HepG2 (cell line): ENCODE data around the gene FBN3. TPM values are rescaled to one million over a fixed set of nuclear protein-coding genes. Genes with fewer than 3 reads are reported as not detected.

Source experiments
- ATAC-seq: fragments of 200-7000 bp; cut with Tn5 transposase; 3 replicates; pipeline ENCODE4 v1.9.1; 2020; ENCODE audit warnings: mild to moderate bottlenecking, moderate library complexity
- BruUV-seq: library from RNA; stranded (reverse); fragments of 400-500 nt; replicated peaks from 2 replicates; lab custom pipeline; 2021; lab: Mats Ljungman, UMichigan
- CTCF ChIA-PET: fragments of 300-600 bp; formaldehyde crosslinking; extraction: SDS; loops from one replicate; lab custom pipeline; 2021; ENCODE audit warnings: low total read pairs, inconsistent platforms, low intra/inter-chr PET ratio; lab: Yijun Ruan, JAX
- POLR2A ChIA-PET: fragments of 350-600 bp; sonication (Branson Sonifier 250); formaldehyde crosslinking; loops from one replicate; lab custom pipeline; 2020; ENCODE audit warnings: antibody characterized with exemption, inconsistent platforms; lab: Yijun Ruan, JAX
- DNase-seq: peaks from one replicate; pipeline ENCODE4 v3.0.0-alpha.2; 2015; ENCODE audit warnings: low spot score
- FAIRE-seq: peaks from 3 replicates; lab custom pipeline; 2011; peaks lifted over from hg19 to GRCh38; lab: Jason Lieb, UNC
- H2AFZ ChIP-seq: one replicate; pipeline ENCODE4 v1.6.1; 2011; ENCODE audit warnings: low read length, inconsistent platforms
- H3K27ac ChIP-seq: fragments of 300-600 bp; 3 replicates; pipeline ENCODE4 v1.8.0; 2011; ENCODE audit warnings: mixed run types, mild to moderate bottlenecking, mixed read lengths, low read length, inconsistent platforms; ENCODE audit not compliant: insufficient read depth; ENCODE audit errors: extremely low read length
- H3K27me3 ChIP-seq, 2 experiments: fragments of 200-600 bp in 1 of 2; 2 replicates in 1 of 2; 3 replicates in 1 of 2; pipeline versions ENCODE4 v1.6.0 to v1.8.0; 2011; ENCODE audit warnings: low read length in 2 of 2, mild to moderate bottlenecking in 2 of 2, moderate library complexity in 2 of 2, inconsistent platforms in 1 of 2; ENCODE audit not compliant: insufficient read depth in 2 of 2, control insufficient read depth in 1 of 2
- H3K36me3 ChIP-seq, 2 experiments: fragments of 200-600 bp in 1 of 2; replicated peaks in 1 of 2; 2 replicates in 1 of 2; 3 replicates in 1 of 2; pipeline versions ENCODE4 v1.5.1 to v1.8.0; 2011; ENCODE audit warnings: low read length in 2 of 2, inconsistent platforms in 1 of 2; ENCODE audit not compliant: insufficient read depth in 2 of 2, control insufficient read depth in 1 of 2
- H3K4me1 ChIP-seq: 2 replicates; pipeline ENCODE4 v1.5.1; 2012; ENCODE audit warnings: low read length, inconsistent platforms; ENCODE audit not compliant: insufficient read depth
- H3K4me2 ChIP-seq: 2 replicates; pipeline ENCODE4 v1.6.0; 2011; ENCODE audit warnings: low read depth, low read length, inconsistent platforms
- H3K4me3 ChIP-seq, 3 experiments: fragments of 200-600 bp in 1 of 3; sonication (generic), shearing (Covaris generic) in 1 of 3; replicated peaks in 1 of 3; 2 replicates each; pipeline ENCODE4 v1.5.1; 2011 to 2016; ENCODE audit warnings: low read length in 3 of 3, inconsistent platforms in 2 of 3, low read depth in 2 of 3, mild to moderate bottlenecking in 2 of 3, control low read depth in 1 of 3, mixed read lengths in 1 of 3; ENCODE audit not compliant: insufficient read depth in 1 of 3
- H3K79me2 ChIP-seq: one replicate; pipeline ENCODE4 v1.6.1; 2011; ENCODE audit warnings: low read length, inconsistent platforms; ENCODE audit not compliant: insufficient read depth
- H3K9ac ChIP-seq: 2 replicates; pipeline ENCODE4 v1.6.0; 2011; ENCODE audit warnings: mild to moderate bottlenecking, low read depth, low read length, inconsistent platforms; ENCODE audit not compliant: insufficient read depth
- H3K9me3 ChIP-seq: 2 replicates; pipeline ENCODE4 v1.5.1; 2012; ENCODE audit warnings: mild to moderate bottlenecking, low read length
- H4K20me1 ChIP-seq: 2 replicates; pipeline ENCODE4 v1.6.0; 2011; ENCODE audit warnings: inconsistent platforms, mild to moderate bottlenecking, low read length, moderate library complexity; ENCODE audit not compliant: insufficient read depth
- NCOR1 ChIP-seq: fragments of 200-600 bp; sonication (generic); IDR thresholded peaks from 2 replicates; pipeline ENCODE4 v1.7.0; 2017; ENCODE audit warnings: antibody characterized with exemption, low read length, borderline replicate concordance
- PITX1 ChIP-seq: sonication (generic); formaldehyde crosslinking; IDR thresholded peaks from 2 replicates; pipeline ENCODE4 v1.5.1; 2020; ENCODE audit warnings: mild to moderate bottlenecking, missing genetic modification reagents
- PRPF4 ChIP-seq: fragments of 200-400 bp; formaldehyde crosslinking; IDR thresholded peaks from 2 replicates; pipeline ENCODE4 v1.6.1; 2016; ENCODE audit warnings: low read length, low read depth; ENCODE audit not compliant: poor library complexity, severe bottlenecking
- RORA ChIP-seq: sonication (generic); formaldehyde crosslinking; IDR thresholded peaks from 2 replicates; pipeline ENCODE4 v1.5.0; 2020; ENCODE audit warnings: mild to moderate bottlenecking, missing genetic modification reagents, moderate library complexity
- SMAD9 ChIP-seq: sonication (generic); formaldehyde crosslinking; IDR thresholded peaks from 2 replicates; pipeline ENCODE4 v1.5.1; 2020; ENCODE audit warnings: mild to moderate bottlenecking, missing genetic modification reagents
- ZKSCAN1 ChIP-seq: fragments of 150-350 bp; IDR thresholded peaks from 2 replicates; pipeline ENCODE4 v1.6.1; 2014; ENCODE audit warnings: low read length
- ZNF264 ChIP-seq: sonication (generic); formaldehyde crosslinking; IDR thresholded peaks from 2 replicates; pipeline ENCODE4 v1.4.0; 2020; ENCODE audit warnings: missing genetic modification reagents
- ZNF432 ChIP-seq: sonication (generic); formaldehyde crosslinking; IDR thresholded peaks from 2 replicates; pipeline ENCODE4 v1.5.0; 2020; ENCODE audit warnings: missing genetic modification reagents, mild to moderate bottlenecking, borderline replicate concordance
- ZNF574 ChIP-seq: sonication (generic); formaldehyde crosslinking; IDR thresholded peaks from 2 replicates; pipeline ENCODE4 v1.4.0; 2020; ENCODE audit warnings: missing genetic modification reagents
- WGBS: methylation state at CpG from one replicate; pipeline ENCODE4 v1.1.6; 2017; ENCODE audit warnings: low lambda C conversion rate; 5-methylcytosine and 5-hydroxymethylcytosine counted together
- in situ Hi-C: cut with HindIII; loops from 2 replicates; pipeline ENCODE4 v1.10.0; 2017; ENCODE audit warnings: low pct_unique_long_range_greater_than_20kb; ENCODE audit not compliant: extremely low pct_ligation_motif_present
- intact Hi-C: fragments of 100-400 bp; cut with micrococcal nuclease; formaldehyde crosslinking; loops from one replicate; pipeline ENCODE4 v1.10.0; 2022; ENCODE audit not compliant: unreplicated experiment
- polyA plus RNA-seq, 8 experiments: library from polyadenylated mRNA; depleted of rRNA in 3 of 8; stranded (reverse) in 7 of 8; unstranded in 1 of 8; fragments of >200 nt; fragmentation: Illumina TruSeq in 4 of 8; extraction: Trizol in 4 of 8; gene quantifications; 2 replicates each; pipeline versions ENCODE4 v1.2.1 to v1.2.3, GENCODE V29; 2011 to 2016; ENCODE audit warnings: low read depth in 4 of 8, missing spikeins in 1 of 8, mixed read lengths in 1 of 8; ENCODE audit not compliant: insufficient read depth in 1 of 8
- total RNA-seq, 5 experiments: library from RNA; depleted of rRNA; stranded (reverse); fragments of >200 nt; fragmentation: Illumina TruSeq; extraction: Trizol; gene quantifications; 2 replicates each; pipeline ENCODE4 v1.2.3, GENCODE V29; 2016; ENCODE audit warnings: low read depth in 1 of 5

FBN3 gene
- total and polyA plus RNA-seq, 2 of the 13 experiments (the other 11 are each of a cell fraction or from before 2014, with no cell fraction given), result 0.20 to 1.3 TPM

GRCh38 chr19:8064911-8065874 lies 84.2 kb downstream of the FBN3 start:
- ATAC-seq (no peak; the same call in 2 of the 3 replicates), DNase-seq (no peak), FAIRE-seq (no peak)
- H3K27me3 ChIP-seq, result 0 out of 5 replicates have a peak, but pooled peaks cover 0 to 4% of the 10 kb centered on the region in 2 experiments
- H3K4me3 ChIP-seq, result no peak overlapping the region
- H4K20me1 ChIP-seq, result no peaks in the 10 kb centered on the region
- H3K9me3 ChIP-seq, result peaks cover 12% of the 10 kb centered on the region; the same call in 1 of the 2 replicates
- in situ Hi-C loops (no loop called here), intact Hi-C loops (no loop called here)
- 54% methylated on average over 19 of the region's 24 CpGs for WGBS
- H3K9ac ChIP-seq, result no peak overlapping the region
- no peak overlapping the region for H3K4me2 ChIP-seq
- H3K36me3 ChIP-seq, result no peaks in the 10 kb centered on the region
- TF ChIP-seq NCOR1, result no peak
- TF ChIP-seq SMAD9, result no peak
- no peak for TF ChIP-seq ZNF264 (CRISPR knock-in tag)
- TF ChIP-seq ZNF432 (CRISPR knock-in tag), result no peak
- TF ChIP-seq RORA (CRISPR knock-in tag), result no peak
- no peak for TF ChIP-seq ZNF574 (CRISPR knock-in tag)
- no peak for TF ChIP-seq PRPF4
- no peak for TF ChIP-seq ZKSCAN1
- TF ChIP-seq PITX1, result no peak
- BruUV-seq, result no TSS peak
- ChIA-PET POLR2A (no interaction called here), CTCF (no interaction called here)
- H3K79me2 ChIP-seq, result no peaks in the 10 kb centered on the region
- H2AFZ ChIP-seq, result no peak overlapping the region
- no peak overlapping the region for H3K27ac ChIP-seq
- no peaks in the 10 kb centered on the region for H3K4me1 ChIP-seq
